Measurements from ENCODE around the gene OVOL2. TPM values are rescaled to one million over a fixed set of nuclear protein-coding genes. Genes with fewer than 3 reads are reported as not detected.
"Not testable (repeated sequence)": the region's sequence is repeated elsewhere in the genome, so short reads cannot be mapped to it uniquely, and the experiment has no call there.

Gene OVOL2
- polyA plus RNA-seq, 1 of the 3 experiments (the other 2 are of a cell fraction): not detected

DNA sequence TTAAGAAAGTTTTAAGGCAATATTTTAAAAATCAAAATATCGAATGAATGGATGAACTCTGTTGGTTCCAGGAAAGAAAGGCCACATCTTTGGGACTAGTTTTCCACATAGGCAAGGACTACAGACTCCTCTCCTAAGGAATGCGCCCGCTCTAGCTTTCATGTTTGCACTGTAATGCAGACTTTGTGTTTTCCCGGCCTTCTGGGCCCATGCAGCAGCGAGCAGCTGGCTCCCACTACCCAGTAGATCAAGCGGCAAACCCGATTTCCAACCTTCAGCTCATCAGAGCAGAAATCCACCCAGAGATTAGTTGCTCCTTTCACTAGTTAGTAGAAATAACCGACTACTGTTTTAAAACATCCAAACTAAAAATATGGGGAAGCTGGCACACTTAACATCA, 27.7 kb downstream of the OVOL2 start:
- H3K9me3 ChIP-seq: no peaks in the 10 kb centered on the region
- H3K27me3 ChIP-seq (ENCODE audit: insufficient read depth): no peaks in the 10 kb centered on the region; the same call in 1 of the 2 replicates
- no peak overlapping the region for H2AFZ ChIP-seq (ENCODE audit: low read depth)
- no peaks in the 10 kb centered on the region for H3K36me3 ChIP-seq (replicated peaks in 1 of 2; ENCODE audit: control insufficient read depth in 1 of 2, insufficient read depth in 2 of 2, low read length in 1 of 2)
- H3K9ac ChIP-seq: no peak overlapping the region
- TF ChIP-seq FOXM1 (IDR thresholded peaks at IDR 0.05; ENCODE audit: low read depth) (no peak), EP300 (IDR thresholded peaks at IDR 0.05; ENCODE audit: borderline replicate concordance in 1 of 2, low read depth in 1 of 2, low read length in 1 of 2) (no peak), REST (IDR thresholded peaks at IDR 0.05; ENCODE audit: low read depth, low read length) (no peak), GATA2 (CRISPR knock-in tag; IDR thresholded peaks at IDR 0.05) (no peak), NFIC (IDR thresholded peaks at IDR 0.05; ENCODE audit: borderline replicate concordance) (no peak), EZH2phosphoT487 (IDR thresholded peaks at IDR 0.05; ENCODE audit: borderline replicate concordance, low read depth) (no peak), FOSL2 (IDR thresholded peaks at IDR 0.05; ENCODE audit: borderline replicate concordance, low read depth) (no peak), RXRA (IDR thresholded peaks at IDR 0.05; ENCODE audit: borderline replicate concordance, low read depth) (no peak), RCOR1 (IDR thresholded peaks at IDR 0.05; ENCODE audit: low read length) (no peak), ZBTB33 (IDR thresholded peaks at IDR 0.05; ENCODE audit: borderline replicate concordance, low read depth) (no peak), FOXJ3 (CRISPR knock-in tag; IDR thresholded peaks at IDR 0.05) (no peak), MEF2A (IDR thresholded peaks at IDR 0.05; ENCODE audit: borderline replicate concordance, low read depth) (no peak), SIN3A (IDR thresholded peaks at IDR 0.05; ENCODE audit: borderline replicate concordance, low read depth, low read length) (no peak), GABPA (IDR thresholded peaks at IDR 0.05; ENCODE audit: low read depth) (no peak)
- CTCF ChIA-PET: interaction anchor here (1.3 kb wide), 1 partner anchor 33 kb away, joined by 3 read pairs; no protein-coding TSS in a partner anchor
- no peaks in the 10 kb centered on the region for H3K79me2 ChIP-seq (ENCODE audit: insufficient read depth)
- no peak for DNase-seq
- POLR2A ChIA-PET: no interaction called here
- H3K4me2 ChIP-seq: no peak overlapping the region
- 52% methylated on average over 8 of the region's 8 CpGs for WGBS (ENCODE audit: low lambda C conversion rate)
- H3K9me2 ChIP-seq: no peaks in the 10 kb centered on the region
- H3K4me1 ChIP-seq (ENCODE audit: control insufficient read depth in 1 of 2, insufficient read depth in 2 of 2, low read depth in 1 of 2, low read length in 1 of 2): no peaks in the 10 kb centered on the region
- H3K27ac ChIP-seq (ENCODE audit: low read depth in 2 of 2, low read length in 1 of 2): no peak overlapping the region
- H3F3A ChIP-seq (replicated peaks; ENCODE audit: insufficient read depth): no peaks in the 10 kb centered on the region
- H3K4me3 ChIP-seq (ENCODE audit: low read depth in 2 of 2, low read length in 1 of 2): no peak overlapping the region
- H4K20me1 ChIP-seq (ENCODE audit: insufficient read depth): no peaks in the 10 kb centered on the region

DNA sequence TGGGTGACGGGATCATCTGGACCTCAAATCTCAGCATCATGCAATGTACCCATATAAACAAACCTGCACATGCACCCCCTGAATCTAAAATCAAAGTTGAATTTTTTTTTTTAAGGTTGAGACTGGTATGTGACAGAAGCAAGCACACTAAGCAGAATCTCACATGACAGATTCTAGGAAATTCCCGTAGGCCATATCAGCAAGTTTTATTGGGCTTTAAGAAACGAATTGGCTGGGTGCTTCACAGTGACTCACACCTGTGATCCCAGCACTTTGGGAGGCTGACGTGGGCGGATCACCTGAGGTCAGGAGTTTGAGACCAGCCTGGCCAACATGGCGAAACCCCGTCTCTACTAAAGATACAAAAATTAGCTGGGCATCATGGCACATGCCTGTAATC, 30.7 kb downstream of the OVOL2 start:
- H3K4me3 ChIP-seq (ENCODE audit: low read depth in 2 of 2, low read length in 1 of 2); H3F3A ChIP-seq (replicated peaks; ENCODE audit: insufficient read depth); H3K36me3 ChIP-seq (replicated peaks in 1 of 2; ENCODE audit: control insufficient read depth in 1 of 2, insufficient read depth in 2 of 2, low read length in 1 of 2); H3K9ac ChIP-seq; H2AFZ ChIP-seq (ENCODE audit: low read depth); H3K27me3 ChIP-seq (ENCODE audit: insufficient read depth); H3K4me1 ChIP-seq (ENCODE audit: control insufficient read depth in 1 of 2, insufficient read depth in 2 of 2, low read depth in 1 of 2, low read length in 1 of 2); H4K20me1 ChIP-seq (ENCODE audit: insufficient read depth); H3K4me2 ChIP-seq; H3K79me2 ChIP-seq (ENCODE audit: insufficient read depth); H3K9me3 ChIP-seq; DNase-seq; H3K9me2 ChIP-seq; POLR2A ChIA-PET; CTCF ChIA-PET; H3K27ac ChIP-seq (ENCODE audit: low read depth in 2 of 2, low read length in 1 of 2): not testable (repeated sequence)
- WGBS (ENCODE audit: low lambda C conversion rate): 70% methylated on average over 7 of the region's 7 CpGs
